Cardiac septum (tissue), 1 donor: ENCODE results near the gene CPNE6. TPM values are rescaled to one million over a fixed set of nuclear protein-coding genes. Genes with fewer than 3 reads are reported as not detected.
"Not testable (repeated sequence)": the region's sequence is repeated elsewhere in the genome, so short reads cannot be mapped to it uniquely, and the experiment has no call there.

Source experiments
- DNase-seq: peaks from one replicate; pipeline ENCODE4 v3.0.0-alpha.2; 2020; ENCODE audit warnings: low spot score
- intact Hi-C: fragments of 100-400 bp; cut with DNase I; formaldehyde crosslinking; loops from one replicate; pipeline ENCODE4 v1.14.0; 2022
- total RNA-seq: library from RNA; stranded (reverse); fragmentation: NEBNext Ultra II Directional; extraction: Animal tissue kit (Norgen Biotek cat#: 25700); gene quantifications from one replicate; pipeline ENCODE4 v1.2.1, GENCODE V29; 2021
- donor health status: DM: no; HTN: no; CAD: no.

The CPNE6 gene
- total RNA-seq, 1 donor from 2014 or later, result 1.4 TPM

- intact Hi-C loops, result loop anchor here (10.0 kb wide), 1 partner anchor 112 kb away; the partner anchor contains the start of gene DHRS4L2
- DNase-seq, result no peak
Measured at GRCh38 chr14:24096545-24097181, 25.3 kb downstream of the CPNE6 start.

- DNase-seq, result no peak
- intact Hi-C loops, result loop anchor here (10.0 kb wide), 1 partner anchor 114 kb away; the partner anchor contains the start of gene DHRS4L2
Measured at GRCh38 chr14:24098229-24098926, 27.0 kb downstream of the CPNE6 start.

- DNase-seq, result no peak
- intact Hi-C loops, result loop anchor here (10.0 kb wide), 1 partner anchor 114 kb away; the partner anchor contains the start of gene DHRS4L2
Measured at GRCh38 chr14:24098927-24099813, 27.8 kb downstream of the CPNE6 start.

GRCh38 chr14:24100197-24100981, 29.0 kb downstream of the CPNE6 start:
- no peak for DNase-seq
- intact Hi-C loops, result no loop called here

- intact Hi-C loops, result no loop called here
Measured at GRCh38 chr14:24100982-24101494, 29.7 kb downstream of the CPNE6 start.

GRCh38 chr14:24102357-24103048, 31.1 kb downstream of the CPNE6 start:
- DNase-seq, result no peak
- intact Hi-C loops, result no loop called here

More at GRCh38 chr14:24100982-24101494, 29.7 kb downstream of the CPNE6 start:
- no peak for DNase-seq

- intact Hi-C loops, result no loop called here
- no peak for DNase-seq
Measured at GRCh38 chr14:24103451-24103850, 32.1 kb downstream of the CPNE6 start.

GRCh38 chr14:24105609-24106239, 34.4 kb downstream of the CPNE6 start:
- peak; percentile 17 for DNase-seq
- intact Hi-C loops, result not testable (repeated sequence)

- intact Hi-C loops, result no loop called here
- no peak for DNase-seq
Measured at GRCh38 chr14:24106672-24107271, 35.4 kb downstream of the CPNE6 start.

GRCh38 chr14:24108336-24108874, 37.0 kb downstream of the CPNE6 start:
- intact Hi-C loops, result loop anchor here (2.0 kb wide), 1 partner anchor 50 kb away; no protein-coding TSS in a partner anchor
- no peak for DNase-seq

- no peak for DNase-seq
- intact Hi-C loops, result no loop called here
Measured at GRCh38 chr14:24110060-24110459, 38.7 kb downstream of the CPNE6 start.

GRCh38 chr14:24110523-24110922, 39.2 kb downstream of the CPNE6 start:
- DNase-seq, result no peak
- intact Hi-C loops, result no loop called here

GRCh38 chr14:24113379-24113800, 42.0 kb downstream of the CPNE6 start:
- intact Hi-C loops, result no loop called here
- no peak for DNase-seq

- peak; percentile 93 for DNase-seq
- intact Hi-C loops, result loop anchor here (2.0 kb wide), 1 partner anchor 27 kb away; the partner anchor contains the start of gene EMC9
Measured at GRCh38 chr14:24113801-24114531, 42.6 kb downstream of the CPNE6 start.

- intact Hi-C loops, result loop anchor here (2.0 kb wide), 1 partner anchor 26 kb away; the partner anchor contains the start of gene EMC9
Measured at GRCh38 chr14:24114532-24115421, 43.4 kb downstream of the CPNE6 start, which contains the start of the genes DCAF11 and NRL. TSS of gene DCAF11 (plus strand) at chr14:24114777. CDS start at chr14:24115595, 818 bp downstream. TSS of gene NRL (minus strand) at chr14:24114949. CDS start at chr14:24082848, 32,101 bp downstream.

More at GRCh38 chr14:24114532-24115421, 43.4 kb downstream of the CPNE6 start, which contains the start of the genes DCAF11 and NRL:
- peak; percentile 99 for DNase-seq
